PC-3 (cell line): Measurements from ENCODE around the gene OR4C5. TPM values are rescaled to one million over a fixed set of nuclear protein-coding genes. Genes with fewer than 3 reads are reported as not detected.
"Not testable (repeated sequence)": the region's sequence is repeated elsewhere in the genome, so short reads cannot be mapped to it uniquely, and the experiment has no call there.

Experiments used
- ATAC-seq: fragments of 200-7000 bp; cut with Tn5 transposase; 2 replicates; pipeline ENCODE4 v1.9.1; 2020; ENCODE audit warnings: mild to moderate bottlenecking, moderate library complexity
- BruUV-seq: library from RNA; stranded (reverse); fragments of 400-500 nt; replicated peaks from 2 replicates; lab custom pipeline; 2021; lab: Mats Ljungman, UMichigan
- CTCF ChIA-PET: fragments of 300-600 bp; sonication (Branson Sonifier 250); formaldehyde crosslinking; loops from one replicate; lab custom pipeline; 2022; ENCODE audit warnings: antibody characterized with exemption; lab: Charles Lee
- POLR2A ChIA-PET: fragments of 300-600 bp; sonication (Branson Sonifier 250); formaldehyde crosslinking; loops from one replicate; lab custom pipeline; 2022; ENCODE audit warnings: antibody characterized with exemption; ENCODE audit not compliant: unreplicated experiment; lab: Charles Lee
- DNase-seq: peaks from one replicate; pipeline ENCODE4 v3.0.0-alpha.2; 2015
- H2AFZ ChIP-seq: fragments of 300-600 bp; sonication (generic); 2 replicates; pipeline ENCODE4 v1.6.0; 2016; ENCODE audit warnings: antibody characterized with exemption, low read length
- H3F3A ChIP-seq: fragments of 300-600 bp; sonication (generic); one replicate; pipeline ENCODE4 v1.6.0; 2017; ENCODE audit warnings: antibody characterized with exemption, low read length, control low read depth, mild to moderate bottlenecking; ENCODE audit not compliant: unreplicated experiment
- H3K27ac ChIP-seq: fragments of 300-600 bp; sonication (generic); 2 replicates; pipeline ENCODE4 v1.5.1; 2016; ENCODE audit warnings: mild to moderate bottlenecking, low read length
- H3K27me3 ChIP-seq: fragments of 300-600 bp; sonication (generic); 2 replicates; pipeline ENCODE4 v1.6.1; 2016; ENCODE audit warnings: low read length, mixed read lengths
- H3K36me3 ChIP-seq: fragments of 300-600 bp; sonication (generic); 2 replicates; pipeline ENCODE4 v1.6.1; 2016; ENCODE audit warnings: low read depth, mixed run types, low read length, mixed read lengths
- H3K4me1 ChIP-seq: fragments of 300-600 bp; sonication (generic); 2 replicates; pipeline ENCODE4 v1.5.1; 2016; ENCODE audit warnings: low read length; ENCODE audit not compliant: insufficient read depth
- H3K4me2 ChIP-seq: fragments of 300-600 bp; sonication (generic); 2 replicates; pipeline ENCODE4 v1.6.0; 2016; ENCODE audit warnings: low read length
- H3K4me3 ChIP-seq: fragments of 300-600 bp; sonication (generic); 2 replicates; pipeline ENCODE4 v1.5.1; 2016; ENCODE audit warnings: mild to moderate bottlenecking, low read length, mixed read lengths
- H3K79me2 ChIP-seq: fragments of 300-600 bp; sonication (generic); 2 replicates; pipeline ENCODE4 v1.6.1; 2017; ENCODE audit warnings: low read length, mixed read lengths
- H3K9ac ChIP-seq: fragments of 300-600 bp; sonication (generic); 2 replicates; pipeline ENCODE4 v1.6.0; 2016; ENCODE audit warnings: mild to moderate bottlenecking, low read length
- H3K9me2 ChIP-seq: fragments of 300-600 bp; sonication (generic); replicated peaks from 2 replicates; pipeline ENCODE4 v1.6.1; 2016; ENCODE audit warnings: mixed run types, low read length, mixed read lengths
- H3K9me3 ChIP-seq: fragments of 300-600 bp; sonication (generic); 2 replicates; pipeline ENCODE4 v1.6.1; 2016; ENCODE audit warnings: low read length, mixed read lengths
- H4K20me1 ChIP-seq: fragments of 300-600 bp; sonication (generic); 2 replicates; pipeline ENCODE4 v1.6.1; 2016; ENCODE audit warnings: low read length, mixed read lengths
- CTCF ChIP-seq: fragments of 300-600 bp; sonication (generic); conservative IDR thresholded peaks from 2 replicates; pipeline ENCODE4 v1.5.1; 2017; ENCODE audit warnings: antibody characterized with exemption, low read depth, mild to moderate bottlenecking, low read length
- EZH2 ChIP-seq: fragments of 300-600 bp; sonication (generic); IDR thresholded peaks from one replicate; pipeline ENCODE4 v1.6.1; 2017; ENCODE audit warnings: antibody characterized with exemption, mild to moderate bottlenecking, low read length; ENCODE audit not compliant: unreplicated experiment
- EZH2phosphoT487 ChIP-seq: fragments of 300-600 bp; sonication (generic); IDR thresholded peaks from 2 replicates; pipeline ENCODE4 v1.6.1; 2018; ENCODE audit warnings: mild to moderate bottlenecking, antibody characterized with exemption, low read length, borderline replicate concordance
- intact Hi-C: fragments of 100-400 bp; cut with micrococcal nuclease; formaldehyde crosslinking; loops from 2 replicates; pipeline ENCODE4 v1.9.0; 2023
- total RNA-seq: library from RNA; depleted of rRNA; stranded (reverse); fragments of >200 nt; gene quantifications from 2 replicates; pipeline ENCODE4 v1.2.3, GENCODE V29; 2014

The OR4C5 gene
- total RNA-seq, 1 experiment from 2014 or later = not detected

GRCh38 chr11:48354677-48355076, 11.6 kb downstream of the OR4C5 start:
- H3F3A ChIP-seq = no peaks in the 10 kb centered on the region
- H3K27ac ChIP-seq = no peak overlapping the region
- no peaks in the 10 kb centered on the region for H3K79me2 ChIP-seq
- ChIA-PET POLR2A (no interaction called here), CTCF (no interaction called here)
- no peaks in the 10 kb centered on the region for H4K20me1 ChIP-seq
- TF ChIP-seq EZH2phosphoT487 = no peak
- no peak for TF ChIP-seq CTCF
- no peaks in the 10 kb centered on the region for H3K36me3 ChIP-seq
- H2AFZ ChIP-seq = no peak overlapping the region
- no peaks in the 10 kb centered on the region for H3K4me1 ChIP-seq
- DNase-seq (no peak), ATAC-seq (no peak)
- no peak overlapping the region for H3K9ac ChIP-seq
- intact Hi-C loops = no loop called here
- no peaks in the 10 kb centered on the region for H3K9me3 ChIP-seq
- no peak overlapping the region for H3K4me2 ChIP-seq
- BruUV-seq = no TSS peak
- no peaks in the 10 kb centered on the region for H3K9me2 ChIP-seq
- H3K4me3 ChIP-seq = no peak overlapping the region
- no peaks in the 10 kb centered on the region for H3K27me3 ChIP-seq

DNA sequence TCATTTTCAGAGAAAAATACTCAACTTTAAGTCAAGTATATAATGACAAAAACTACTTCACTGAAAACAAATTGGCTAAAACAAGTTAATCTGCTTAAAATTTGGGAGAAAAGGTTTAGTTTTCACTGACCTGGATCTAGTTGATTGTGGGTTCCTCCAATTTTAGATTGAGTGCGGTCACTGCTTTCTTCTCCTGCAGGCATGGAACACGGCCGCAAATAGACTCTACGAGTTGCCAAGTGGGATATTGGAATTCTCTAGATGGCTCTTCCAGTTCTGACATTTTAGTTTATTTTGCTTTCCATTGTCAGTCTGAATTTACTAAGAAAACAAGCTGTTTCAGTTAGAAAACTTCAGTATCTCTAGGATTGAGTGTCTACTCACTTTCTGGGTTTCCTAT, 12.3 kb downstream of the OR4C5 start:
- DNase-seq (no peak), ATAC-seq (no peak)
- H3K27ac ChIP-seq = no peak overlapping the region
- H3K27me3 ChIP-seq = no peaks in the 10 kb centered on the region
- H3K9ac ChIP-seq = no peak overlapping the region
- ChIA-PET CTCF (no interaction called here), POLR2A (no interaction called here)
- H3K4me3 ChIP-seq = no peak overlapping the region
- H3K4me2 ChIP-seq = no peak overlapping the region
- no peaks in the 10 kb centered on the region for H4K20me1 ChIP-seq
- H3K9me2 ChIP-seq = no peaks in the 10 kb centered on the region
- intact Hi-C loops = no loop called here
- H3F3A ChIP-seq = no peaks in the 10 kb centered on the region
- H2AFZ ChIP-seq = no peak overlapping the region
- no peaks in the 10 kb centered on the region for H3K36me3 ChIP-seq
- TF ChIP-seq EZH2 = no peak
- no peak for TF ChIP-seq EZH2phosphoT487
- TF ChIP-seq CTCF = no peak
- no peaks in the 10 kb centered on the region for H3K4me1 ChIP-seq
- no TSS peak for BruUV-seq
- no peaks in the 10 kb centered on the region for H3K9me3 ChIP-seq
- H3K79me2 ChIP-seq = no peaks in the 10 kb centered on the region

- H3K9me3 ChIP-seq, H3K27me3 ChIP-seq, CTCF ChIA-PET, H2AFZ ChIP-seq, H3K9me2 ChIP-seq, intact Hi-C loops, H3K4me3 ChIP-seq, BruUV-seq, H3K4me1 ChIP-seq, H4K20me1 ChIP-seq, H3K36me3 ChIP-seq, H3F3A ChIP-seq, H3K4me2 ChIP-seq, H3K27ac ChIP-seq, H3K9ac ChIP-seq, ATAC-seq, H3K79me2 ChIP-seq, DNase-seq, POLR2A ChIA-PET: not testable (repeated sequence)
These were observed 20.0 kb downstream of the OR4C5 start for GRCh38 chr11:48346286-48346685.

DNA sequence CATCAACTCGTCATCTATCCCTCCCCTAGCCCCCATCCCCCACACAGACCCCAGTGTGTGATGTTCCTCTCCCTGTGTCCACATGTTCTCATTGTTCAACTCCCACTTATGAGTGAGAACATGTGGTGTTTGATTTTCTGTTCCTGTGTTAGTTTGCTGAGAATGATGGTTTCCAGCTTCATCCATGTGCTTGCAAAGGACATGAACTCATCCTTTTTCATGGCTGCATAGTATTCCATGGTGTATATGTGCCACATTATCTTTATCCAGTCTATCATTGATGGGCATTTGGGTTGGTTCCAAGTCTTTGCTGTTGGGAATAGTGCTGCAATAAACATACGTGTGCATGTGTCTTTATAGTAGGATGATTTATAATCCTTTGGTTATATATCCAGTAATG, 23.8 kb downstream of the OR4C5 start:
- DNase-seq, H3K9me3 ChIP-seq, H4K20me1 ChIP-seq, ATAC-seq, H3K9me2 ChIP-seq, POLR2A ChIA-PET, H3F3A ChIP-seq, H3K4me3 ChIP-seq, H3K36me3 ChIP-seq, H3K79me2 ChIP-seq, H3K4me1 ChIP-seq, H3K4me2 ChIP-seq, H3K27me3 ChIP-seq, CTCF ChIA-PET, intact Hi-C loops, H2AFZ ChIP-seq, H3K27ac ChIP-seq, H3K9ac ChIP-seq, BruUV-seq: not testable (repeated sequence)
